ENCODE data around the gene UBE4A.

Gene UBE4A

GRCh38 chr11:118441770-118442275 lies 82.4 kb downstream of the UBE4A start:
- DNase-seq, result no peak

- no peak for DNase-seq
Measured at GRCh38 chr11:118442301-118442700, 82.9 kb downstream of the UBE4A start.

GRCh38 chr11:118442908-118443589 lies 83.6 kb downstream of the UBE4A start:
- no peak for DNase-seq

- no peak for DNase-seq
Measured at GRCh38 chr11:118443590-118444218, 84.3 kb downstream of the UBE4A start.

- no peak for DNase-seq
Measured at GRCh38 chr11:118447423-118447822, 88.0 kb downstream of the UBE4A start.

GRCh38 chr11:118448294-118448693 lies 88.9 kb downstream of the UBE4A start:
- DNase-seq, result no peak
